ENCODE data around the gene OR10V1.

Gene OR10V1

GRCh38 chr11:59667812-59668187 lies 45.8 kb downstream of the OR10V1 start:
- DNase-seq, result no peak

GRCh38 chr11:59666969-59667368 lies 46.7 kb downstream of the OR10V1 start:
- DNase-seq, result no peak
